Activated CD8-positive, alpha-beta memory T cell treated with anti-CD3 and anti-CD28 coated beads for 4 hours (primary cell): Measurements from ENCODE around the gene TRIO.

ENCODE experiments used
- DNase-seq, 2 donors: peaks; one replicate each; pipeline ENCODE4 v3.0.0-alpha.2; 2020; ENCODE audit warnings: low read depth in 2 of 2

Gene TRIO

GRCh38 chr5:14328144-14328543 lies 185.0 kb downstream of the TRIO start:
- no peak for DNase-seq

GRCh38 chr5:14330291-14330690 lies 187.1 kb downstream of the TRIO start:
- DNase-seq = no peak

GRCh38 chr5:14330729-14331385 lies 187.7 kb downstream of the TRIO start:
- DNase-seq = no peak

DNA sequence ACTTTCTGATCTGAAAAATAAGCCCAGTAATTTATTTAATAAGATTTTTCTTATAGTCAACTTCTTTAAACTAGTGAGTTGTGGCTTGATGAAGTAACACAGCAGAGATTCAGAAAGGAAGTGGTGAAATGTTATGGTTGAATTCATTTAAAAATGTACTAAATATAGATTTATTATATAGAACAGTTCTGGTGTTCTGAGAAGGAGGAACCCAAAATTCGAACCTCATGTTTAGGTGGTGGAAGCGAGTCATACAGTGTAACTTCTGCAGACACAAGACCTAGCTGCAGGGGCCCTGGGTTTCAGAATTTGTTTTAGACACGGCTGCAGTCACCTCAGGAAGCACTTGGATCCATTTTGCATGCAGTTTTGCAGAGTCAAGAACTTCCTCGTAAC lies 188.2 kb downstream of the TRIO start:
- DNase-seq = no peak

GRCh38 chr5:14332038-14332631 lies 189.0 kb downstream of the TRIO start:
- no peak for DNase-seq

DNA sequence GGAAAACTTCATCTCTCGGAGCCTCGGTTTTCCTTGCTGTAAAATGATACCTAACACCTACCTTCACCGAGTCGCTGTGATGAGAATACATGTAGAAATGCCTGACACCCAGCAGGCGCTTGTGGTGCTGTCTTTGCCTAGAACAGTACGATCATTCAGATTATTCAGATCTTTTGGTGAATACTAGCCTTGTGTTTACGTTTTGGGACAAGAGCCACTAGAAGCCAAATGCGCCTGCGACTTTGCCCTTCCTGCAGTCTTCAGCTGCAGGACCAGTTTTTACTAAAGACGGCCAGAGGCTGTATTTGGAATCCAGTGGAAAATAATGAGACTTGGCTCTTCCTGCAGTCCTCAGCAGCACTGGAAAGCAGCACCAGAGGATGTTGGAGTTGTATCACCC lies 189.6 kb downstream of the TRIO start:
- DNase-seq = no peak

- DNase-seq = no peak
These were observed 194.5 kb downstream of the TRIO start for GRCh38 chr5:14337593-14337992.

DNA sequence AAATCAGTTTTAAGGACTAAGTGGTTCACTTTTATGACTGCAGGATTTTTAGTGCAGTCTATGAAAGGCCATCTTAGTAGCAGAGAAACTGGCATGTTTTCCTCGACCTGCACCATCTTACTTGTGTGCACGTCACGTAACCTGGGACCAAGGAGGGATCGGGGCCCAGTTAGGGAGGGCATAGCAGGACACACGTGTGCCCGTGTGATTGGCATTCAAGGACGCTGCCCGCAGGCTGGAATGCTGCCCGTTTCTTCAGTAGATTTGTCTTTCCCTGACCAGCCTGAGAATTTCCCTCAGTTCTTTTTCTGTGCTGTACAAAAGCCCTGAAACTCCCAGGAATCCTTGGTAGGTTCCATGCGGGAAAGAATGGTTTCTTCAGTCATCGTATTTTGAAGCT lies 196.3 kb downstream of the TRIO start:
- DNase-seq = no peak

GRCh38 chr5:14341571-14342230 lies 198.6 kb downstream of the TRIO start:
- DNase-seq = no peak

DNA sequence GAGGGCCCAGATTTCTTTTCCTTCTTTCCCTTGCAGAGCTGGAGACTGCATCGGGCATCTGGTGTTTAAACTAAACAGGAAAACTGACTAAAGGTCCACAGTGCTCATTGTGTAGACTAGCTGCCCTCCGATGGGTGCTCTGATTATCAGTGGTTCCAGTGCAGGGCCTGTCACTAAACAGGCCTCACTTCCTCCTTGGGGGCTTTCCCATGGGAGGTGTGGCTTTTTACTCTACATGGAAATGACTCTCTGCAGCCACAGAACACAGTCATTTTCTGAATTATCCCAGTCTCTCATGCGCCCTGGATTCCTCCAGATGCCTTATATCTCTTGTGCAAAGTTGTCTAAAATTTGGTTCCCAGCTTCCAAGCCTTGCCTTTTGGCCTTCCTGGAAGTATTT lies 199.2 kb downstream of the TRIO start:
- DNase-seq = no peak

GRCh38 chr5:14343376-14343775 lies 200.2 kb downstream of the TRIO start:
- DNase-seq = no peak

DNA sequence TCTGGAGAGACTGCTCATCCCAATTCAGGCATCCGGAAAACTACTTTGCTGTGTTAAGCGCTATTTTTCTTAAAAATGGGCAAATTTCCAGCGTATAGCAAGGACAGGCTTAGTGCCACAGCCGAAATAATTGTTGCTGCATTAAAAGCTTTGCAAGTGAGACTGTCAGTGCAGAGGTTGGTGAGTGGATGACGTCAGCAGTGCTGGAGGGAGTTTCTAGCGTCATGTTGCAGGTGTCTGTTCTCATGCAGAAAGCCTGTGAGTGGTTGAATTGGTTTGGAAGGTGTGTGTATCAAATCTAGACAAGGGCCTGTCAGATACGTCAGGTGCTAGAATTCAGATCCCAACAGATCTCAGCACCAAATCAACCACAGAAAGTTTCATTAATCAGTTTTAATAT lies 204.4 kb downstream of the TRIO start:
- DNase-seq = no peak

GRCh38 chr5:14348142-14348541 lies 205.0 kb downstream of the TRIO start:
- no peak for DNase-seq

DNA sequence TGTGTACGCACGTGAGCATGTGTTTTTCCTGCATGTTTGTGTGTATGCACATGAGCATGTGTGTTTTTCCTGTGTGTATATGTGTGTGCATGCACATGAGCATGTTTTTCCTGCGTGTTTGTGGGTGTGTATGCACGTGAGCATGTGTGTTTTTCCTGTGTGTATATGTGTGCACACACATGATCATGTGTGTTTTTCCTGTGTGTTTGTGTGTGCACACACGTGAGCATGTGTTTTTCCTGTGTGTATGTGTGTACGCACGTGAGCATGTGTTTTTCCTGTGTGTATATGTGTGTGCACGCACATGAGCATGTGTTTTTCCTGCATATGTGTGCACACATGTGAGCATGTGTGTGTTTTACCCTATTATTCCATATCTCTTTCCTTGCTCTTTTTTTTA lies 205.9 kb downstream of the TRIO start:
- no peak for DNase-seq

DNA sequence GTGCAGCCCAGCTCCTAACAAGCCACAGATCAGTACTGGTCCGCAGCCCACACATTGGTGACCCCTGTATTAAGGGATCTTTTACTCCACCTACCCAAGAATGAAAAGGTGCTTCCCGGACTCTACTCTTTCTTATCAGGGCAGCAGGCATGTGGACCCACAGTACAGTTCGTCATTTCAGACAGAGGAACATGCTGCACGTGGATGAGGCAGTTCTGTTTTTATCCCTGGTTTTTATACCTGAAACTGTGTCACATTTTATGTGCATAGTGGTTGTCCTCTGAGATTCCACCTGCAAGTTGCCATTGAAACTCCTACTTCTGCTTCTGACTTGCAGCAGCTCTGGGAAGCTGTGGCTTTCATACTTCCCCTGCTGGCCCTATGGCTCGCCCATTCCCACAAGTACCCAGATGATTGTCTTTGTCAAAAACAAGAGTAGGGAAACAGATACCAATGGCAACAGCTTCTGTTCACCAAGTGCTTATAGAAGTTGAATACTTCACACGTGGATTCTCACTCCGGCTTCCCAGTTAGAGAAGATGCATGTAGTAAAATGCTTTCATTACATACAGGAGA lies 208.0 kb downstream of the TRIO start:
- DNase-seq = no peak

DNA sequence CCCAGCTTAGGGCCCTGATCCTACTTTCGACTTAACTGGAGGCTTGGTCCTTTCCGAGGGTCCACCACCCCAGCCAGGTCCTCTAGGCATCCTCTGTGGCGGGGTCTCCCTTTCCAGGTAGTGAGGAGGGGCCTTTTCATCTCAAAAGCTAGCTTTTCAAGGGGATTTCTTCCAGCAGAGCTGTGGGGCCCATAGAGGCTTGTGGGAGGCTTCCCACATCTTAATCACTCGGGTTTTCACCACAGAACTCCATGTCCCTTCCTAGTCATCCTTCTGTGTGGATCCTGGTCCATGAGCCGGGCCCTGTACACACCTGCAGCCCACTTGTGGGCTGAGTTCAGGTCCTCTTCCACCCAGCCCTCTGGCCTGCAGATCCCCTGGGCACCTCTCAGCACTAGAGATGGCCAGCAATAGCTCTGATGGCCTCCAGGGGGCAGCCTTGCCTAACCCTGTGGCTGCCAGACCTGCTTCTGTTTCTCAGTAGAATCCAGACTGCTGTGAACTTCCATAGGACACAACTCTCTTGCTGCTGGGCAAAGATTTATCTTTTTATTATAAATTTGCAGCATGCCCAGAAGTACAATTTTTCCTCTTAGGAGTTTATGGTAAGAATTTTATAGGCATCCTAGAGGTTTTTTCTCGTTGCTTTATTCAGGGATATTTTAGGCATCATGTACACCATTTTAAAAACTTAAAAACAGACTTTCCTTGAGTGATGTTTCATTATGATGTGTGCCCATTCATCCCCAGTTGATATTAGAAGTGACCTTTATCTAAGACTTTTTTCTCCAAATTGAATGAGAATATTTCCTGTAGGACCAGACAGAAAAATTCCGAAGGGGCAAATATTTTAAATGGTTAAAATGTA lies 208.9 kb downstream of the TRIO start:
- DNase-seq = peak; percentile 6 to 19

DNA sequence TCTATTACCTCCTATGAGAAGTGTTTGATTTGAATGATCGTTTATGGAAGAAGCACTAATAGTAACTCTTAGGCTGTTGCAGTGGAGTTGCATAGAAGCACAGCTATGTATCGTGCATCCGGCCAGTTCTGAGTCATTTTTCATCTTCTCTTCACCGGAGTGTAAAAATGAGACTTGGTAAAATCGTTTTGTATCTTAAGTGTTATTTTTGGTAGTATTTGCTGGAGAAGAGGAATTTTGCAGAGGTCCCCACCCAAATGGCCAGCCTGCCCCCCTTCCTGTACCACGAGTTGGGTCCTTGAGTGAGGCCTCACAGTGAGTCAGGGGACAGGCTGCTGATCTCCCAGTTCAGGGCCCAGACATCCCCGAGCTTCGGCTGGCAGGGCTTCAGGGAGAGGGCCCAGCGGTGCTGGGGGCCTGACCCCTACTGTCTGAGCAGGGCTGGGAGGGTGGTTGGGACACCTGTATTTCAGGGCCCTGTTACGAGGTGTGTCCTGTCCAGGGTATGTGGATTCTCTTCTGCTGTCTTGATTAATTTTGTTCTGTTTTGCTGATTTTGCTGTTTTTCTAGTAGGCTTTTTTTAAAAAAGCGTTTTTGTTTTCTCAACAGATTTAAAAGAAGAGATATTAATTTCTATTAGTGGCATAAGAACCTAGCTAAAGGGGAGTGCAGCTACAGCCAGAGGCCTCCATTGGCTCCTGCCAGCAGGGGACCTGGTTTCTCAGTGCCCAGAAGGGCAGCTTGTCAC lies 210.8 kb downstream of the TRIO start:
- DNase-seq = no peak

GRCh38 chr5:14355391-14355790 lies 212.2 kb downstream of the TRIO start:
- no peak for DNase-seq

DNA sequence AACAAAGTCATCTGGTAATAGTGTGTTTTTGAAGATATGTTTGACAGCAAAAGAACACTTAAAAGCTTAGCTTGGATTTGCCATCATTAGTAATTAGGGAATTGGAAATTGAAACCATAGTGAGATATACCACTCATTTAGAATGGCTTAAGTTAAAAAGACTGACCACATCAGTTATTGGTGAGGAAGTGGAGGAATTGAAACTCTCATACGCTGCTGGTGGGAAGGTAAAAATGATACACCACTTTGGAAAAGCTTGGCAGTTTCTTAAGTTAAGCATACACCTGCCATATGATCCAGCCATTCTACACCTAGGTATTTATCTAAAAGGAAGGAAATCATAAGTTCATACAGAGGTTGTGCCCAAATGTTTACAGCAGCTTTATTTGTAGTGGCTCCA lies 213.2 kb downstream of the TRIO start:
- DNase-seq = no peak

DNA sequence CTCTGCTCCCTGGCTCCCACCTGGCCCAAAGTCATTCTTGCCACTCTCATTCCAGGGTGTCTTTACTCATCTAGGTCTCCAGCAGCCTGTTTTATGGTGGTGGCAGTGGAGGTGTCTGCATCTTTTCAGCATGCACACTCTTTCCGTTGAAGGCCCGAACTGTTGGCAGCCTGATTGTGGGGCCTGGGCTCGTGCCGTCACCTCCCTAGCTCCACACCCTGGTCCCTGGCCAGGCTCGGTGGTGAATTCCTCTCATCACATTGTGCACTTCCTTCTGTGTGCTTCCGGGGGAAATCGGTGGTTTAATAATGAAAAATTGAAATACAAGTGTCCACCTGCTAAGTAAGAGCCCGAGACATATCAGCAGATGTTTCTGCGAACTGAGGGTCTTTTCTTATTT lies 214.3 kb downstream of the TRIO start:
- no peak for DNase-seq

- DNase-seq = no peak
These were observed 214.7 kb downstream of the TRIO start for GRCh38 chr5:14357851-14358250.
